Memory B cell (primary cell): ENCODE measurements around the gene MAN1C1.
"Not testable (repeated sequence)": the region's sequence is repeated elsewhere in the genome, so short reads cannot be mapped to it uniquely, and the experiment has no call there.

Experiments
- ATAC-seq: fragments of 150-1000 bp; cut with Tn5 transposase; 2 replicates; pipeline ENCODE4 v1.10.0; 2021; ENCODE audit warnings: low read depth, mild to moderate bottlenecking, moderate library complexity
- DNase-seq, 2 donors: peaks; one replicate each; pipeline ENCODE4 v3.0.0; 2022; ENCODE audit warnings: low spot score in 2 of 2
- H3K27ac Mint-ChIP-seq: one replicate; pipeline ENCODE4 v1.8.0; 2022; ENCODE audit warnings: mild to moderate bottlenecking, moderate library complexity, mixed read lengths
- H3K27me3 Mint-ChIP-seq: one replicate; pipeline ENCODE4 v1.8.0; 2022; ENCODE audit warnings: mixed read lengths
- H3K36me3 Mint-ChIP-seq: one replicate; pipeline ENCODE4 v1.8.0; 2022; ENCODE audit warnings: mild to moderate bottlenecking, mixed read lengths
- H3K4me1 Mint-ChIP-seq: one replicate; pipeline ENCODE4 v1.8.0; 2022; ENCODE audit warnings: mixed read lengths
- H3K4me3 Mint-ChIP-seq: one replicate; pipeline ENCODE4 v1.8.0; 2022; ENCODE audit warnings: mild to moderate bottlenecking, moderate library complexity, mixed read lengths
- H3K9me3 Mint-ChIP-seq: one replicate; pipeline ENCODE4 v1.8.0; 2022; ENCODE audit warnings: mixed read lengths

The MAN1C1 gene

GRCh38 chr1:25658791-25659431 lies 42.3 kb downstream of the MAN1C1 start:
- Mint-ChIP-seq H3K27me3 (peaks cover 9% of the 10 kb centered on the region), H3K4me1 (peaks cover 4% of the 10 kb centered on the region), H3K36me3 (no peaks in the 10 kb centered on the region), H3K27ac (no peak overlapping the region), H3K4me3 (no peak overlapping the region), H3K9me3 (no peaks in the 10 kb centered on the region)
- DNase-seq (no peak), ATAC-seq (peak; percentile 50)

- Mint-ChIP-seq H3K27ac (no peak overlapping the region), H3K27me3 (peaks cover 5% of the 10 kb centered on the region), H3K4me3 (no peak overlapping the region), H3K36me3 (no peaks in the 10 kb centered on the region), H3K9me3 (no peaks in the 10 kb centered on the region), H3K4me1 (peaks cover 4% of the 10 kb centered on the region)
- DNase-seq (no peak), ATAC-seq (no peak)
Measured at GRCh38 chr1:25661043-25661815, 44.6 kb downstream of the MAN1C1 start.

GRCh38 chr1:25662061-25662460 lies 45.5 kb downstream of the MAN1C1 start:
- H3K36me3 Mint-ChIP-seq = no peaks in the 10 kb centered on the region
- no peak for DNase-seq
- H3K27ac Mint-ChIP-seq = no peak overlapping the region
- no peaks in the 10 kb centered on the region for H3K9me3 Mint-ChIP-seq
- H3K4me3 Mint-ChIP-seq = no peak overlapping the region
- peaks cover 5% of the 10 kb centered on the region for H3K27me3 Mint-ChIP-seq
- H3K4me1 Mint-ChIP-seq = peaks cover 3% of the 10 kb centered on the region
- ATAC-seq = no peak

- not testable (repeated sequence) for H3K27ac Mint-ChIP-seq, H3K36me3 Mint-ChIP-seq, DNase-seq, H3K4me3 Mint-ChIP-seq, ATAC-seq, H3K9me3 Mint-ChIP-seq, H3K4me1 Mint-ChIP-seq, H3K27me3 Mint-ChIP-seq
Measured at GRCh38 chr1:25662959-25663358, 46.4 kb downstream of the MAN1C1 start.

- no peak for ATAC-seq
- DNase-seq = no peak
- Mint-ChIP-seq H3K9me3 (no peaks in the 10 kb centered on the region), H3K27ac (no peak overlapping the region), H3K36me3 (no peaks in the 10 kb centered on the region), H3K4me1 (no peaks in the 10 kb centered on the region), H3K4me3 (no peak overlapping the region), H3K27me3 (peaks cover 5% of the 10 kb centered on the region)
Measured at GRCh38 chr1:25664357-25665199, 48.0 kb downstream of the MAN1C1 start.

GRCh38 chr1:25666460-25666859 lies 49.9 kb downstream of the MAN1C1 start:
- Mint-ChIP-seq H3K36me3 (no peaks in the 10 kb centered on the region), H3K27ac (no peak overlapping the region), H3K9me3 (no peaks in the 10 kb centered on the region), H3K4me3 (no peak overlapping the region), H3K4me1 (no peaks in the 10 kb centered on the region), H3K27me3 (peaks cover 3% of the 10 kb centered on the region)
- no peak for ATAC-seq
- DNase-seq = no peak

- peaks cover 9% of the 10 kb centered on the region for H3K27me3 Mint-ChIP-seq
- H3K4me3 Mint-ChIP-seq = no peak overlapping the region
- DNase-seq (no peak), ATAC-seq (no peak)
- H3K36me3 Mint-ChIP-seq = peaks cover 4% of the 10 kb centered on the region
- H3K4me1 Mint-ChIP-seq = no peaks in the 10 kb centered on the region
- peaks cover 3% of the 10 kb centered on the region for H3K9me3 Mint-ChIP-seq
- H3K27ac Mint-ChIP-seq = no peak overlapping the region
Measured at GRCh38 chr1:25668931-25669573, 52.5 kb downstream of the MAN1C1 start.

DNA sequence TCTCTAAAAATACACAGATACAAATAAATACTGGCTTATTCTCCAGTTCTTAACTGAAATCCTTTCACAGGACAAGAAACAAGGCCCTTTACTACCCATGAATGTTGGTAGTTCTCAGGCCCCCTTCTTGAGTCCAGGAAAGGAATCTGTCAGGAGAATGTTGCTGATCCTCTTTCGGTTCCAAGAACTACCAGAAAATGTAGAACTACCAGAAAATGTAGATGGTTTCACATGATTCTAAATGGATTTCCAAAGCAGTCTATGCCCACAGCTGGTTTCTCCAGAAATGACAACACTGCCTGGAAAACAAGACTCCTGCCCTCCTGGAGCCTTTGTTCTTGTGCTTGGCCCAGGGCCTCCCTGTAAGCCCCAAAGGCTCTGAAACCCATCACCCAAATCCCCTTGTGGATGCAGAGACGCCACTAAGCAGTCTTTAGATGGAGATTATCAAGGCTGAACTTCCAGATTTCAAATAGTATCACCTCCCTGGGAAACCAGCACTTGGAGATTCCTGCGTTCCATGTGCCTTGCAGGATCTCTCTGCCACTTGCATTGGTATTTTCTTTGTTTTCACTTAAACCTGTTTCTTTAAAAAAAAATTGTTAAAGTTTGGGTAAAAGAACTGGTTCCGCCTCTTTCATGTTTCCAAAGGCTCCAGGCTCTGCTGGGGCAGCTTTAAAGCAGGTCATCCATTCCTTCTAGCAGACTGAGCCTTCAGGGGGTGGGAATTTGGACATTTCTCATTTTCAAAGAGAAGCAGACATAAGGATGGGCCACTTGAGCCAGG lies 53.4 kb downstream of the MAN1C1 start:
- peaks cover 3% of the 10 kb centered on the region for H3K9me3 Mint-ChIP-seq
- H3K27ac Mint-ChIP-seq = no peak overlapping the region
- H3K4me3 Mint-ChIP-seq = no peak overlapping the region
- ATAC-seq = no peak
- H3K4me1 Mint-ChIP-seq = no peaks in the 10 kb centered on the region
- H3K27me3 Mint-ChIP-seq = peaks cover 11% of the 10 kb centered on the region
- no peak for DNase-seq
- H3K36me3 Mint-ChIP-seq = peaks cover 5% of the 10 kb centered on the region

- peaks cover 11% of the 10 kb centered on the region for H3K4me1 Mint-ChIP-seq
- no peak overlapping the region for H3K4me3 Mint-ChIP-seq
- H3K27me3 Mint-ChIP-seq = peaks cover 11% of the 10 kb centered on the region
Measured at GRCh38 chr1:25671929-25672328, 55.3 kb downstream of the MAN1C1 start.

DNA sequence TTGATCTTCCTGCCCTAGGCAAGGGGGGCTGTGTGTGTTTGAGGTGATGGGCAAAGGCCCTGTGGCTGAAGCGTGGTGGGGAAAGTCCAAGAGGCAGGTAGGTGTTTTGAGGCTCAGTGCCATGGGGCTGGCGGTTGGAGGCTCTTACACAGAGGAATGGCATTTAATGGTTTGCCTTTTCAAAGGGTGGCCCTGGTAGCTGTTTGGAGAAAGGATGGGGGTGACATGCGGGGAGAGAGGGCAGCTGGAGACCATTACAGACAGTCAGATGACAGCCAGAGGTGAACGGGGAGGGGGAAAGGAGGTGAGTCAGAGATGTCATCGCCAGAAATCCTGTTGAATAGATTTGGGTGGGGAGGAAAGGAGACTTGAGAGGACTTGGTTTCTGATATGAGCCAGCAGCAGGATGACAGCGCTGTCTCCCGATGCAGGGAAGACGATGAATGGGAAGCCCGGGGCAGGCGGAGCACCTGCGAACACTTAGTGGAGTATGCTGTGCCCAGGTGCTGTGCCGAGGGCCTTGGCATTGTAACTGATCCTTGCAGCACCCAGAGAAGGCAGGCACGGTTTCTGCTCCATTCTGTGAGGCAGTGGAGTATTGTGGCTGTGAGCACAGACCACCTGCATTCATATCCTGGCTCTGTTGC lies 56.3 kb downstream of the MAN1C1 start:
- ATAC-seq = no peak
- Mint-ChIP-seq H3K27ac (no peak overlapping the region), H3K4me1 (peaks cover 14% of the 10 kb centered on the region), H3K9me3 (peaks cover 3% of the 10 kb centered on the region), H3K27me3 (peaks cover 13% of the 10 kb centered on the region), H3K36me3 (peaks cover 5% of the 10 kb centered on the region), H3K4me3 (no peak overlapping the region)
- DNase-seq = no peak

More at GRCh38 chr1:25671929-25672328, 55.3 kb downstream of the MAN1C1 start:
- Mint-ChIP-seq H3K36me3 (peaks cover 5% of the 10 kb centered on the region), H3K27ac (no peak overlapping the region), H3K9me3 (peaks cover 3% of the 10 kb centered on the region)
- no peak for ATAC-seq
- no peak for DNase-seq

GRCh38 chr1:25673456-25673855 lies 56.9 kb downstream of the MAN1C1 start:
- H3K4me1 Mint-ChIP-seq = peaks cover 14% of the 10 kb centered on the region
- no peak for ATAC-seq
- no peak overlapping the region for H3K4me3 Mint-ChIP-seq
- peaks cover 5% of the 10 kb centered on the region for H3K36me3 Mint-ChIP-seq
- H3K27ac Mint-ChIP-seq = no peak overlapping the region
- peaks cover 13% of the 10 kb centered on the region for H3K27me3 Mint-ChIP-seq
- no peak for DNase-seq
- H3K9me3 Mint-ChIP-seq = peaks cover 3% of the 10 kb centered on the region

GRCh38 chr1:25673962-25674806 lies 57.6 kb downstream of the MAN1C1 start:
- Mint-ChIP-seq H3K4me1 (peaks cover 14% of the 10 kb centered on the region), H3K9me3 (peaks cover 3% of the 10 kb centered on the region), H3K36me3 (peaks cover 7% of the 10 kb centered on the region), H3K27ac (no peak overlapping the region), H3K4me3 (no peak overlapping the region), H3K27me3 (peaks cover 16% of the 10 kb centered on the region)
- ATAC-seq = no peak
- DNase-seq = no peak
